Measurements from ENCODE around the gene NBAS.

DNA sequence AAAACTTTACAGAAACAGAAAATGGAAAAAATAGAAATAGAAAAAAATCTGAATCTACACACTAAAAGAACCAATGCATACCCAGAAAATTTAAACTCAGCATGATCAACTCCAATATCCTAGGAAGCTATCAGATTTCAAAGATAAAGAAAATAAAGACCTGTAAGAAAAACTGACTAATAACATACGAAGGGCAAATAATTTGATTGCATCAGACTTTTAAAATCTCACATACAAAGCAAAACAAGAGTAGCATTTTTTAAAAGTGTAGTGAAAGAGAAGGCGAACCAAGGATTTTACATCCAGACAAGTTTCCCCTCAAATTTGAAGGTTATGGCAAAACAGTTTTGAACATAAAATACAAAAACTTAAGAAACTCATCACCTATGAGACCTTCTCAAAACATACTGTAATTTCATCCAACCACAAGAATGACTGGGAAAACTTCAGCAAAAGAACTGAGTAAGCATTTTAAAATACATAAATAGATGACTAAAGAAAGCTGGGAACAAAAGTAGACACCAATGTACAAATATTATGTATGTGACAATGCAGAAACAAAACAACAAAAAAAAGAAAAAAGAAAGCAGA is 54.8 kb downstream of the NBAS start:
- TF ChIP-seq, protein P1, sequence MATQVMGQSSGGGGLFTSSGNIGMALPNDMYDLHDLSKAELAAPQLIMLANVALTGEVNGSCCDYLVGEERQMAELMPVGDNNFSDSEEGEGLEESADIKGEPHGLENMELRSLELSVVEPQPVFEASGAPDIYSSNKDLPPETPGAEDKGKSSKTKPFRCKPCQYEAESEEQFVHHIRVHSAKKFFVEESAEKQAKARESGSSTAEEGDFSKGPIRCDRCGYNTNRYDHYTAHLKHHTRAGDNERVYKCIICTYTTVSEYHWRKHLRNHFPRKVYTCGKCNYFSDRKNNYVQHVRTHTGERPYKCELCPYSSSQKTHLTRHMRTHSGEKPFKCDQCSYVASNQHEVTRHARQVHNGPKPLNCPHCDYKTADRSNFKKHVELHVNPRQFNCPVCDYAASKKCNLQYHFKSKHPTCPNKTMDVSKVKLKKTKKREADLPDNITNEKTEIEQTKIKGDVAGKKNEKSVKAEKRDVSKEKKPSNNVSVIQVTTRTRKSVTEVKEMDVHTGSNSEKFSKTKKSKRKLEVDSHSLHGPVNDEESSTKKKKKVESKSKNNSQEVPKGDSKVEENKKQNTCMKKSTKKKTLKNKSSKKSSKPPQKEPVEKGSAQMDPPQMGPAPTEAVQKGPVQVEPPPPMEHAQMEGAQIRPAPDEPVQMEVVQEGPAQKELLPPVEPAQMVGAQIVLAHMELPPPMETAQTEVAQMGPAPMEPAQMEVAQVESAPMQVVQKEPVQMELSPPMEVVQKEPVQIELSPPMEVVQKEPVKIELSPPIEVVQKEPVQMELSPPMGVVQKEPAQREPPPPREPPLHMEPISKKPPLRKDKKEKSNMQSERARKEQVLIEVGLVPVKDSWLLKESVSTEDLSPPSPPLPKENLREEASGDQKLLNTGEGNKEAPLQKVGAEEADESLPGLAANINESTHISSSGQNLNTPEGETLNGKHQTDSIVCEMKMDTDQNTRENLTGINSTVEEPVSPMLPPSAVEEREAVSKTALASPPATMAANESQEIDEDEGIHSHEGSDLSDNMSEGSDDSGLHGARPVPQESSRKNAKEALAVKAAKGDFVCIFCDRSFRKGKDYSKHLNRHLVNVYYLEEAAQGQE (IDR thresholded peaks at IDR 0.05; ENCODE audit: insufficient read depth in 1 of 2, low read depth in 2 of 2, low read length in 2 of 2) = no peak
- TF ChIP-seq TAF1 (IDR thresholded peaks at IDR 0.05; ENCODE audit: borderline replicate concordance, insufficient read depth, low read length) = no peak
- no peak for TF ChIP-seq FOXP2 (optimal IDR thresholded peaks at IDR 0.05; ENCODE audit: borderline replicate concordance, extremely low read depth, extremely low read length, insufficient read depth)
- TF ChIP-seq POLR2AphosphoS5 (IDR thresholded peaks at IDR 0.05; ENCODE audit: low read depth, low read length) = no peak

Measured in PFSK-1 (cell line).